Measurements from ENCODE around the gene ANXA6.
"Not testable (repeated sequence)": the region's sequence is repeated elsewhere in the genome, so short reads cannot be mapped to it uniquely, and the experiment has no call there.

Gene ANXA6

DNA sequence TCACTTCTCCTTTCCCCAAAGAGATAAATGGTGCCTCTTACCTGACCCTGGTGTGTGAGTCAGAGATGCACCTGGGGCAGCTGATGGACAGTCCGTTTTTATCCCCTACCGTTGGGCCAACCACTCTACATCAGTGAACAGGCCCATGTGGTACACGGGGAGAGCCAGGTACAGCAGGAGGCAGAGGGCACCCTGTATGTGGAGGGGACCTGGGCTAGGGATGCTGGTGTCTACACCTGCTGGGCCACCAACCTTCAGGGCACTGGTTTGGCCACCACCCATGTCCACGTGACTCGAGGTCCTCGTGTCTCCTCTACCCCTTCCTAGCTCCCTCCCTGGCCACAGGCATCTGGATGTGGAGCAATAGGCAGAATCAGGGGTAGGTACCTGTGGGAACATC, 22.7 kb upstream of the ANXA6 start:
- DNase-seq: no peak

DNA sequence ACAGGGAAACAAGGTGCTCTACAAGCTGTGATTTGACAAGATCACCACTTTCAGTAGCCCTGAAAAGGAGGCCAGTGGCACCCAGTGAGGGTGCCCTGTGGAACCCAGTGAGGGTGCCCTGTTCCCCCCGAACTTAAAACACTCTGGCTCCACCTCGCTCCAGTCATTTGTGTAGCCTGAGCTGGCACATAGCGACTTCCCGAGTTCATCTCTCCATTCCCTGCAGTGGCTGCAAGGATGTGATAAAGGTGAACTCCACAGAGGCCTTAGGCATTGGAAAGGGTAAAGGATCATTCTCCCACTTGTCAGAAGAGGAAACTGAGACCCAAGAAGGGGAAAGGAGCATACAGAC, 21.9 kb upstream of the ANXA6 start:
- DNase-seq: no peak

DNA sequence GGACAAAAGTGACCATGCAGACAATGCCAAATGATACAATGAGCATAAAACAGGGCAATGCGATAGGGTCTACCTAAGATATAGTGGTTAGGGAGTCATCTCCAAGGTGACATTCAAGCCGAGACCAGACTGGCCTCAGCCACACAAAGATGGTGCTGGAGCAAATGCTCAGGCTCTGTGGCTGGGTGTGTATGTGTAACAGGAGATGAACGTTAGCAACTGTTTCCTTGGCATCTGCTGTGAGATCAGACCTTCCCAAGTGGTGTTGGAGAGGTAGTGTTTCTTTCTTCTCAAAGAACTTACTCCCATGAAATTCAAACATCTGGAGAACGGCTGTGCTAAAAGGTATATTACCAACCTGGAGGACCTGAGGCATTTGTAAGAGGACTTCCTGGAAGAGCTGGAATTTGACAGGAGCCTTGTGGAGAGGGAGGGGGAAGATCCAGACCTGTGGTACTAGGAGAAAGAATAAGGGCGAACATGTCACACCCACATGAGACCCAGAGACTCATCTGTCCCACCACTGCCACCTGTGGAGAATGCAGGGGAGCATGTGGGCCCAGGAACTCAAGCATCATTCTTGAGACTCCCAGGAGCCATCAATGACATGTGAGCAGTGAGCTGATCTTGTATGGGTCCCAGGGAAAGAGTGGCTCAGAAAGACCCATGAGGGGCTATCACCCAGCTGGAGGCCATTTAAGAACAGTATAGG, 21.4 kb upstream of the ANXA6 start:
- DNase-seq: no peak

DNA sequence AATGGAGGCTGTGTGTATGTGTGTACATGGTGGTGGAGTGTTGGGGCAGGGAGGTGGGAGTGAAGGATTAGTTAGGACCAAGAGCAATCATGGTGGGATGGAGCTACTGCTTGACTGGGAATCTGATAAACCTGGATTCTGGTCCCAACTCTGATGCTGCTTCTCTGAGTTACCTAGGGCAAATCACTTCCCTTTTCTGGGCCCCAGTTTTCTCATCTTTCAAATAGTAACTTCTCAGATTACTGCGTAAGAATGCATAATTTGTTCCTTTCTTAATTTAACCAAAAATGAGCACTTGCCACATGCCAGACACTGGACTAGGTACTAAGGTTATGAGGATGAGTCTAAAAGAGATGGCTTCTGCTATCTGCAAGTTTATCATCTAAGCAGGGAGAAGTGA, 20.8 kb upstream of the ANXA6 start:
- no peak for DNase-seq

DNA sequence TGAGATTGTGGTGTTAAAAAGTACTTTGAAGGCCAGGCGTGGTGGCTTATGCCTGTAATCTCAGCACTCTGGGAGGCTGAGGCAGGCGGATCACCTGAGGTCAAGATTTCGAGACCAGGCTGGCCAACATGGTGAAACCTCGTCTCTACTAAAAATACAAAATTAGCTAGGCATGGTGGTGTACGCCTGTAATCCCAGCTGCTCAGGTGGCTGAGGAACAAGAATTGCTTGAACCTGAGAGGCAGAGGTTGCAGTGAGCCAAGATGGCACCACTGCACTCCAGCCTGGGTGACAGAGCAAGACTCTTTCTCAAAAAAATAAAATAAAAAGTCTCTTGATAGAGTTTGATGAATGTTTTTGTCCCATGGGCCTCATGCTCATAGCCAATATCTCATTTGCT, 18.7 kb upstream of the ANXA6 start:
- not testable (repeated sequence) for DNase-seq

DNA sequence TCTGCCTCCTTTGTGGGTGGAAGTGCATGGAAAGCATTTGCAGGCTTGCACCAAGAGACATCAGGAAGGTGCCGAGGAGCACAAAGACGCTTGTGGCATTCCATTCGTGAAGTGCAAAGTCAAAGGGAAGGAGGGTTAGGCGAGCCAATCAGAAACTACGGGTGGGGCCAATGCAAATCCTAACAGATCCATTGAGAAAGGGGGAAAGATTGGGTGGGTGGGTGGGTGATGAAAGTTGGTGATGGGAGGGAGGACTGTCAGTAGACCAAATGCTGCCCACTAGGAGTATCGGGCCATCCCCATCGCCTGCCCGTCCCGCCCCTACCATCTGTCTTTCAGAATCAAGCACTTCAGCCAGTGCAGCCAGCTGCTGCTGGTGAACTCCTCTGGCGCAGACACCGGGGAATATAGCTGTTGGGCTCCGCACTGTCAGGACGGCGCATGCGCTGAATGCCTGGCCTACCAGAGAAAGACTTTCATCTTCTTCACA, 17.1 kb upstream of the ANXA6 start:
- DNase-seq: peak; percentile 10

DNA sequence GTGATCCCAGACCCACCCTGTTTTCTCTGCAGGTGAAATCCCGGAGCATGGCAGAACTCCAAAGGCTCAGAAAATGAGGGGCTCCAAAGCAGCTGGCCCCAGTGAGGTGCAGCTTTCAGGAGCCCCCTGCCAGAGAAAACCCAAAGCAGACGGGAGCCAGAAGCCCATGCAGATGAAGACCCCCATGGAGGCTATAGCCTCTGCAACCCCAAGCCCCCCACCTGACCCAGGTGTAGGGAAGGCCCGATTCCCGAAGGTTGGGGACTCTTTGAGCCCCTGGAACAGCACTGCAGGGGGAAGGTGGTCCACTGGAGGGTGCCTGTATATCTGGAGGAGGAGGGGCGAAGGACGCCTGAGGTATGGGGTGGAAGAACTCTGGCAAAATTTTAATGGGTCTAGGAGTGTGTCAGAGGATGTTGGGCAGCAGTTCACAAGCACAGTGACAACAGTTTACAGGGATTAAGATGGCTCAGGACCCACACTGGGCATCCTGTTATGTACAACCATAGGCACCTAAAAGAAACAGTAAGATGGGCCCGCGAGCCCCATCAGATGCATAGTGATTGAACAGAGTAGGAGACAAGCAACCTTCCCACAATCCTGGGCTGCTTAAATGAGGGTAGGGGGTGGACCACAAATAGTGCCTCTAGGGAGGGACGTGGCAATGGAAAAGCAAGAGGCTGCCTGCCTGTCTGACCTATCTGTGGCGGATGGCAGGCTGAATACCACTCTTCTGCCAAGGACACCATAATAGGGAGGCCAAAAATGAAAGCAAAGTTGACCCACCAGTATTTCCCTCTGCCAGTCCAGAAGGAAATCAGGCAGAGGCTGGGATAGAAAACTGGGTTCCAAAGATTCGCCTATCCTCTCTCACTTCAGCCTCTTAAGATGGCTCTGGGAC, 16.4 kb upstream of the ANXA6 start:
- DNase-seq: no peak

DNA sequence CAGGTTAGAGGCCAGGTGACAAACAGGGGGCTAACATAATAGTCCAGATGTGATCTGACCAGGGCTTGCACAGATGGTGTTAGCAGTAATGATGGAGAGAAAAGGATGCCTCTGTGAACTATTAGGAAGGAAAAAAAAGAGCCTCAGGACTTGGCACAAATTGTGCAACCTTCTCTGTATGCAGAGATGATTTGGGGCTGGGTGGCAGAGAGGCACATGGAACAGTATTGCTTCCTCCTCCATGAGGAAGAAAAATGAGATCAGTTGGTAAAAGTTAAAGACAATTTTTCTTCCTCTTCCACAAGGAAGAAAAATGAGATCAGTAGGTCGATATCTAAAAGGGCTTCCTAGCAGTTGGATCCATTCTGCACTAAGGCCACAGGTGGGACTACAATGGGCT, 13.9 kb upstream of the ANXA6 start:
- no peak for DNase-seq

DNA sequence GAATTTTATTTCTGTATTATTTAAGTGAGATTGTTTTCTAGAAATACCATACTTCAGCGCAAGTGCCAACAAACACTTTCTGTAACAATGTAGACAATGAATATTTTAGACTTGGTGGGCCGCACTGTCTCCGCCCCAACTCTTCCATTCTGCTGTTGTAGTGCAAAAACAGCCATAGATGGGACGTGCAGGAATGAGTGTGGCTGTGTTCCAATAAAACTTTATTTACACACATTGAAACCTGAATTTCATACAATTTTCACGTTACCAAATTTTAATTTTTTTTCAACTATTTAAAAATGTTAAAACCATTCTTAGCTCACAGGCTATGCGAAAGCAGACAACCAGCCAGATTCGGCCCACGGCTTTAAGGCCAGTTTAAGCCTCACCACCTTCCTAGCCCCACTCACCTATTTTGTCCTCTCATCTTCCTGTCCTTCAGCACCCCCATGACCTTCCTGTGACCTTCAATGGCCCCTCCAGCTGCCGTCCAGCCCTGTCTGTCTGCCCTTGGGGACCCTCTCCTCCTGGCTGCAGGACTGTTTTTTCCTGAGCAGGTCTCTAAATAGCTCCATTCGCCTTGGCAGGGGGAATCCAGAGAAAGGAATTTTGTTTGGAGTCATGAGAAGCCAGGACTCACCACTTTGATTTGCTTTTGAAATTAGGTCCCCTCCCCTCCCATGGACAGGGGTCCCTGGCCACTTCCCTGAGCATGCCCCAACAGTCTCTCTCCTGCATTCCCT, 11.2 kb upstream of the ANXA6 start:
- no peak for DNase-seq

DNA sequence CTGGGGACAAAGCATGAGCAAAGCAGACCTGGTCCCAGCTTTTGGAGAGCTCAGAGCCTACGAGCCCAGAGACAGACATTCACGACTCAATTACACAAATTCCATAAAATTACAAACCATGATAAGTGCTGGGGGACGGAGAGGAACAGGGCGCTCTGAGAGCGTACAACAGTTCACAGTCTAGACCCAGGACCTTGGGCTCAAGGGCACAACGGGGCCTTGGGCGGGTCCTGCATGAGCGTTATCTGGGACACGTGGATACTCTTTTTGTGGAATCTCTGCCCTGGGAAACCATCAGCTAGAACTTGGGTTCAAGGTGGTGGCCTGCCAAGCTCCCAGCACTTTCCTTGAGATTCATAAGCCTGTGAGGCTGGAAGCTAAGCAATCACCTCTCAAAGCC, 9.4 kb upstream of the ANXA6 start:
- DNase-seq: no peak

DNA sequence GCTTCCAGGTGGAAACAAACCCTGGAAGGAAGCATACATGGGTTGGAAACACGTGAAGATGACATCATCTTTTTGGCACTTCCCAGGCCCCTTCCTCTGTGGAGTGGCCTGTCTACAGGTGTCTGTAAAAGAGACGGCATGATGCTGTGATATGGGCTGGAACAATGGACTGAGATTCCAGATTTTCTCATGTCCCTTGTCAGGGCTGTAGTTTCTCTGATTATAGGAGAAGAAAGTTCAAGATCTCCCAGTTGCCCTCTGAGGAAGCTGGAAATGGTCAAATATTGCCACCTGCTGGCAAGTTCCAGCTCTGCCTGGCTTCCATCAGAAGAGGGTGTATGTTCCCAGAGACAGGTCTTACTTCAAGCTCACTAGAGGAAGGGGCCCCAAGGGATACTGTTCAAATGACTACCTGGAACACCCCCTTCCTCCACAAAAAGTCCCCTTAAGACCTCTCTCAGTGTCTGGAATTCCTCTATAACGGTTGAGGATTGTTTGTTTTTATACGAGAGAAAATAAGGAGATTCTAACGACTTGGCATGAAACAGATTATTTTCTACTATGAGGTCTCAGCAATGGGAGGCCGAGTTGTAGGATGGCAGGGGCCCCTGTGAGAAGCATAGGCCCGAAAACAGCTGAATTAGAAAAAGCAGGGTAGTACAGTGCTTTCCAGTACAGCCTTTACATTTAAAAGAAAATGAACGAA, 7.3 kb upstream of the ANXA6 start:
- peak; percentile 73 for DNase-seq

DNA sequence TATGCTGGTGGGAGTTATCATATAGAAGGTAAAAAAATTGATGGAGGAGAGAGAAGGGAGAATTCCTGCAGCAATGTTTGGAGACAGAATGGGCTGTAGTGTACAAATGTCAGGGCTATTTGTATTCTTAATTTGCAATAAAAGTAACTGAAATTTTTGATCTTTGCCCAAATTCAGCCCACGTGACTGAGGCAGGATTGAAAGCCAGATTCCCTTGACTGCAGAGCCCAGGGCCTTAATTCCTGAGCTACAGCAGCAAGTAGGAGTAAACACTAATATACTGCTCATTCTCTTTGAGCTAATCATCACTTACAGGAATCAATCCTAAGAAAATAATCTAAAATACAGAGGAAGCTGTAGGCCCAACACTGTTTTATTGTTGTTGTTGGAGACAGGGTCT, 5.2 kb upstream of the ANXA6 start:
- no peak for DNase-seq

DNA sequence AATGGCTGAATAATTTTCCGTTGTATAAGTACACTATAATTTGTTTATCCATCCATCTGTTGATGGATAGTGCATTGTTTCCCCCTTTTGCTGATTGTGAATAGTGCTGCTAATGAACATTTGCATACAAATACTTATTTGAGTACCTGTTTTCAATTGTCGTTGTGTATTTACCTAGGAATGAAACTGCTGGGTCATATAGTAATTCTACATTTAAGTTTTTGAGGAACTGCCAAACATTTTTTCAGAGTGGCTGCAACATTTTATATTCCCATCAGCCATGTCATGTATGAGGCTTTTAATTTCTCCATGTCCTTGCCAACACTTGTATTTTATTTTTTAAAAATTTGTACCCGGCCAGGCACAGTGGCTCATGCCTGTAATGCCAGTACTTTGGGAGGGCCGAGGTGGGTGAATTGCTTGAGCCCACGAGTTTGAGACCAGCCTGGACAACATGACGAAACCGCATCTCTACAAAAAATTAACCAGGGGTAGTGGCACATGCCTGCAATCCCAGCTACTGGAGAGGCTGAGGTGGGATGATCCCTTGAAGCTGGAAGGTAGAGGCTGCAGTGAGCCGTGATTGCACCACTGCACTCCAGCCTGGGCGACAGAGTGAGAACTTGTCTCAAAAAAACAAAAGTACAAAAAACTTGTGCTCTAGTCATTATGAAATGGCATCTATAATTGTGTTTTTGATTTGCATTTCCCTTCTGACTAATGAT, 2.2 kb upstream of the ANXA6 start:
- no peak for DNase-seq

DNA sequence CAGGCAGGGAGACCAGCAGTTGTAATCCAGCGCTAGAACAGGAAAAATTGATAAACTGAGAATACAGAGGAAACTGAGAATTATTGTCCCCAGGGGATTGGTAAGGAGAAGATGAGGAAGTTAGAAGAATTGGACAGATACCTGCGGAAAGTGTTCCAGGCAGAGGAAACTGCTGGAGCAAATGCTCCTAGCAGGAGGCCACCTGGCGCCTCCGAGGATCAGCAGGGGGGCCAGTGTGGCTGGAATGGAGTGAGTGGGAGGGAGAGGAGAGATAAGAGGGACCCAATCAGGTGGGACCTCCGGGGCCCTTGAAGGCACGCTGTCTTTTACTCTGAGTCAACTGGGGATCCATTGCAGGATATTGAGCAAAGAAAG, 695 bp upstream of the ANXA6 start:
- DNase-seq: no peak

DNA sequence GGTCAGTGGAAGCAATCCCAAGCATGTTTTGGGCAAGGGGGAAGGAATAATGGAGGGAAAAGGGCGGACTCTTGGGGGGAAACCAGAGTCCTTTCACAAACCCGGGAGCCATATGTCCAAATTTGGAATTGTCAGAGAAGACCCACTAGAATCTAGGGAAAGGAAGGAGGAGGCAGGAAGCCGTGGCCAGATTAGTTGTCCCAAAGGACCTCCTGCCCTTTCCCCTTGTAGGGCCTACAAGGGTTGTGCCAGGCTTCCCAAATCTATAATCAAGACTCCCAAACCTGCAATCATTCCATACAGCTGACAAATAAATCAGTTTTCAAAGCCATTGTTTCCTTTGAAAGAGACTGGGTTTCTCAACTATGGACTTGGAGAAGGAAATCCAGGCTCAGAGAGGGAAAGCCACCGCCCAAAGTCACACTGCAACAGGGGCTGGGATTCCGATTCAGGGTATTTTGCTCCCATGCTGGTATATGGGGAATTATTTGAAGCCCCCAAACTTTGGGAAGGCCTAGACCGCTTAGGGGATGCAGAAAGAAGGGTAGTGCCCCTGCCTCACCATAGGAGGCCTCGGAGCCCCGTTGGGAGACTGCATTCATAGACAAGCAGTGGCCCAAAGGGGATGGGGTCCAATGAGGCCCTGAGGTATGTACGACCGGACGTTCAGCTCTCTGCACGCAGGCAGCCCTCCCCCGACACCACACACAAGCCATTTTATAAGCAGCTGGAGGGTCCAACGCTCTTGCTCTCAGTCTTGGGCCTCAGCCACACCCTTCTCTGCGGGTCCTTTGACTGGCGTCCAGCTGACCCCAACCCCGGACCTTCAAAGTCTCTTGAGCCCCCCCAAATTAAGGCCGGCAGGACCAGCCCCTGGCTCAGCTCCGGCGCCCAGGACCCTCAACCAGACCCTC, 815 bp downstream of the ANXA6 start:
- peak; percentile 48 for DNase-seq

DNA sequence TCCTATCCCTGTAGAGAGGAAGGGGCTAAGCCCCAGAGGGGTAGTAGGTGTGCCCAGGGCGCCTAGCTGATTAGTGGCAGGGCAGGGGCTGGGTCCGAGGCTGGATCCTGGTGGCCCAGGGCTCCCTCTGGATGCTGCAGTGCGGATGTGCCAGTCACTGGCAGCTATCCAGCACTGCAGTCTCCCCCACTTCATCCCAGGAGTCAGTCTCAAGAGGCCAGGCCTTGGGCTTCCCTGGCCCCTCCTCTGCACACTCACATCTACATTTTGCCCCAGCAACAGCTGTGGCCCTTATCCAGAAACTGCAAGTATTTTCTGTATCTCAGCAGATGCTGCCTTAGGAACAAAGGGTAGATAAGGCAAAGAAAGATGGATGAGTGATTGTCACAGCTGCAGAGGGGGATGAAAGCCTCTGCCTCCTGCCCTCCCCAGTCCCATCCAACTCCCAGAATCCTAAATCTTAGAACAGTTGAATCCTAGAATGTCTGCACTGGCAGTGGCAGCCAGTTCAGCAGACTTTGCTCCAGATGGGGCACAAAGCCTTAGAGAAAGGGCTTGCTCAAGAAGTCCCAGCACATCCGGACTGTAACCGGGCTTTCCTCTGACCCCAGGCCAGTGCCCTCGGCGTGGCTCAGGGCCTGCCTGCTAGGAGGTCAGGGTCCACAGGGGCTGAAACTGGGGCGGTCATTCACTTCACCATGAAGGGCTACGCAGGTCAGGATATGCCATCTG, 1.6 kb downstream of the ANXA6 start:
- DNase-seq: peak; percentile 63

DNA sequence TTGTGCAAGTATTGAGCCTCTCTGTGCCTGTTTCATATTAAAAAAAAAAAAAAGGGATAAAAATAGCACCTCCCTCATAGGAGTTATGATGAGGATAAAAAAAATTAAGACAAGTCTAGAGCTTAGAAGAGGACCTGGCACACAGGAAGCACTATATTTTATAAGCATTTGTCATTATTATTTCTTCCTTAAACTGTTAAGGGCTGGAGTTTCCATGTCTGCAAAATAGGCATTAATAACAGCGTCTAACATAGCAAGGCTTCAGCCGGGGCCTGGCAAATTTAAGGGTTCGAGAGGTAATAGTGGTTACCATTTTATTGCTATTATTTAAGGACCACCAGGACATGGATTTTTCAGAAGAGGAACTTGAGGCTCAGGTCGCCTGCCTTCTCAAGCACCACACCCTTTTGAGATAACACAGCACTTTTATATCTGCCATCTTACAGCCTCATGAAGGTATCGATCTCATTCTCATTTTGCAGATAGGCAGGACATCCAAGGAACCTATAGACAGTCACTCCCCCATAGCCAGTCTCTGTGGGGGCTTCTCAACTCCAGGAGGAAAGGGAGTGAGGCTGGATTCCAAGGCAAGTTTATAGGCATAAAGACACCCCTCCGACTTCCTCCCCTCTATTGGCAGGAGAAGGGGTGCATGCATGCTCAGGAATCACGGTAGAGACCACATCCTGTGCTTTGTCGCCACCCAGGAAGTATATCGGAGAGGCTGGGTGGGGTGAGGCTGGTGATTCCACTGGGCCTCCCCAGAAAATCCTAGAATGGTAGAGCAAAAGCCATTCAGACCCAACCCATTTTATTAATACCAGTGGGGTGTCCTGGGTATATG, 2.4 kb downstream of the ANXA6 start:
- peak; percentile 47 for DNase-seq

DNA sequence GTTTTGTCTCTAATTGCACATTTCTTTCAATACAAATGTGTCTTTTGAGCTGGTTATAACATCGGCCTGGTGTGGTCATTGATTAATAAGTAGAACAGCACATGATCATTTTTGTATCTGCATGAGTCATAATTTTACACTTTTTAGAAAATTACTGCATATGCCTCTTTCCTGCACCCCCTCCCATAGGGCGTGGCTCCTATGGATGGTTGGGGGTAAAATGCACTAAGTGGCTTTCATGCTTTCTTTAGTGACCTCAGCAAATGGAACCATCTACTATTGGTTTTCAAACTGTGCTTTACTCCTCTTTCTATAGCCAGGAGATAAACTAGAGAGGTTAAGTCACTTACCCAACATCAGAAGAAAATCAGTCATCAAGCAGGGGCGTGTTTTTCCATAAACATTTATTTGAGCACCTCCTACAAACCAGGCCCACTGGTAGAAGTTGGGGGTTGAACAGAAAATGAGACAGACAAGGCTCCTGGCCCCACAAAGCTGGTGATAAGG, 3.8 kb downstream of the ANXA6 start:
- DNase-seq: no peak

DNA sequence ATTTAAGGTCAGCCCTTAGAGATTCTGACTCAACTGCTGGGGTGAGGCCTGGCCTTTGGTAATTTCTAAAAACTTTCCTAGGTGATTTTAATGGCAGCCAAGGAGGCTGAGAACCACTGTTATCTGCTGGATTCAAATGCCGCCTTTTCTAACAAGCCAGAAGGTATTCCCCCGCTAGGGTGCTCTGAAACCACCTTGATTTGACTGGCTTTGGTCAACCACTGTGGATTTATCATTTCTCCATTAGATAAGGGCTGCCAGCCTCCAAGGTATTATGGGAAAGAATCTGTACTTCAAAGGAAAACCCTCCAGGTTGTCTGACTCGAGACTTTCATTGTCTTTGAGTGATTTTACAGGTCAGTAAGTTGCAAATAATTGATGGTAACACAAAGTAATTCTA, 4.3 kb downstream of the ANXA6 start:
- DNase-seq: no peak
